ENCODE results near the gene PEX3. TPM values are rescaled to one million over a fixed set of nuclear protein-coding genes. Genes with fewer than 3 reads are reported as not detected.
"Not testable (repeated sequence)": the region's sequence is repeated elsewhere in the genome, so short reads cannot be mapped to it uniquely, and the experiment has no call there.

Gene PEX3
- total and polyA plus RNA-seq, 2 donors (not counting 1 experiment from before 2014, with no cell fraction given), result 9.3 to 23.2 TPM

DNA sequence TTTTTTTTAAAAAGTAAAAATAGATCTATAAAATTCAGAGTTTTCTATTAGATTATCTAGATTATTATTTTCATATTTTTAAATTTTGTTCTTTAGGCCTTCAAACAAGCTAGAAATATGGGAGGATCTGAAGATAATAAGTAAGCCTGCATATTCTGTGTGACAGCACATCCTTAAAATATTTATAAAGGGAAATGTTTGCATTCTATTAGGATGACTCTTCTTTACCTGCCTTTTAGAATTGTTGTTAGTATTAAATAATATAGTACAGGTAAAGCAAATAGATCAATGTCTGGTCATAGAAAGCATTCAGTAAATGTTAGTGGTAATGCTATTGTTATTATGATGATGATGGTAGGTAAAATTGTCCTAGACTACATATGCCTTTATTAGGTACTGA is 17.4 kb downstream of the PEX3 start:
- Histone ChIP-seq H2AFZ (ENCODE audit: insufficient read depth, low read depth, low read length, poor library complexity, severe bottlenecking) (no peak overlapping the region), H3K27ac (ENCODE audit: low read length in 2 of 2) (no peak overlapping the region), H3K27me3 (replicated peaks in 1 of 4; ENCODE audit: control extremely low read depth in 1 of 4, control insufficient read depth in 3 of 4, insufficient read depth in 4 of 4, low read length in 3 of 4) (no peaks in the 10 kb centered on the region), H4K20me1 (ENCODE audit: control insufficient read depth, insufficient read depth, low read length, poor library complexity, severe bottlenecking) (no peaks in the 10 kb centered on the region), H3K9me3 (ENCODE audit: control extremely low read depth in 1 of 3, control insufficient read depth in 2 of 3, insufficient read depth in 1 of 3, low read length in 2 of 3) (no peaks in the 10 kb centered on the region), H3K4me3 (ENCODE audit: control extremely low read depth in 1 of 5, extremely low read depth in 1 of 5, insufficient read depth in 1 of 5, low read depth in 2 of 5, low read length in 4 of 5) (no peak overlapping the region), H3K4me2 (replicated peaks; ENCODE audit: low read depth, low read length, poor library complexity, severe bottlenecking) (no peak overlapping the region), H3K4me1 (ENCODE audit: control insufficient read depth in 2 of 2, insufficient read depth in 2 of 2, low read length in 2 of 2) (no peaks in the 10 kb centered on the region), H3K36me3 (replicated peaks in 1 of 2; ENCODE audit: control extremely low read depth in 1 of 2, control insufficient read depth in 1 of 2, extremely low read depth in 1 of 2, insufficient read depth in 2 of 2, low read length in 1 of 2) (peaks cover 2 to 20% of the 10 kb centered on the region in 2 experiments), H3K79me2 (ENCODE audit: control insufficient read depth, insufficient read depth, low read length) (no peaks in the 10 kb centered on the region), H3K9ac (ENCODE audit: low read length) (no peak overlapping the region)
- no peak for ATAC-seq (ENCODE audit: low read depth)
- Mint-ChIP-seq H3K27ac (no peak overlapping the region), H3K4me3 (no peak overlapping the region), H3K27me3 (no peaks in the 10 kb centered on the region), H3K4me1 (no peaks in the 10 kb centered on the region), H3K9me3 (ENCODE audit: insufficient read depth) (no peaks in the 10 kb centered on the region)
- POLR2A ChIA-PET, result no interaction called here
- CTCF ChIA-PET, result interaction anchor here (0.7 kb wide), 1 partner anchor 993 kb away, joined by 3 read pairs; no protein-coding TSS in a partner anchor
- no peak for DNase-seq
- TF ChIP-seq, protein P1, sequence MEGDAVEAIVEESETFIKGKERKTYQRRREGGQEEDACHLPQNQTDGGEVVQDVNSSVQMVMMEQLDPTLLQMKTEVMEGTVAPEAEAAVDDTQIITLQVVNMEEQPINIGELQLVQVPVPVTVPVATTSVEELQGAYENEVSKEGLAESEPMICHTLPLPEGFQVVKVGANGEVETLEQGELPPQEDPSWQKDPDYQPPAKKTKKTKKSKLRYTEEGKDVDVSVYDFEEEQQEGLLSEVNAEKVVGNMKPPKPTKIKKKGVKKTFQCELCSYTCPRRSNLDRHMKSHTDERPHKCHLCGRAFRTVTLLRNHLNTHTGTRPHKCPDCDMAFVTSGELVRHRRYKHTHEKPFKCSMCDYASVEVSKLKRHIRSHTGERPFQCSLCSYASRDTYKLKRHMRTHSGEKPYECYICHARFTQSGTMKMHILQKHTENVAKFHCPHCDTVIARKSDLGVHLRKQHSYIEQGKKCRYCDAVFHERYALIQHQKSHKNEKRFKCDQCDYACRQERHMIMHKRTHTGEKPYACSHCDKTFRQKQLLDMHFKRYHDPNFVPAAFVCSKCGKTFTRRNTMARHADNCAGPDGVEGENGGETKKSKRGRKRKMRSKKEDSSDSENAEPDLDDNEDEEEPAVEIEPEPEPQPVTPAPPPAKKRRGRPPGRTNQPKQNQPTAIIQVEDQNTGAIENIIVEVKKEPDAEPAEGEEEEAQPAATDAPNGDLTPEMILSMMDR (IDR thresholded peaks at IDR 0.05), result no peak
- no peak for TF ChIP-seq EZH2 (IDR thresholded peaks at IDR 0.05; ENCODE audit: borderline replicate concordance, insufficient read depth, low read depth, low read length, poor library complexity, severe bottlenecking)
- intact Hi-C loops (cut with micrococcal nuclease), result no loop called here

DNA sequence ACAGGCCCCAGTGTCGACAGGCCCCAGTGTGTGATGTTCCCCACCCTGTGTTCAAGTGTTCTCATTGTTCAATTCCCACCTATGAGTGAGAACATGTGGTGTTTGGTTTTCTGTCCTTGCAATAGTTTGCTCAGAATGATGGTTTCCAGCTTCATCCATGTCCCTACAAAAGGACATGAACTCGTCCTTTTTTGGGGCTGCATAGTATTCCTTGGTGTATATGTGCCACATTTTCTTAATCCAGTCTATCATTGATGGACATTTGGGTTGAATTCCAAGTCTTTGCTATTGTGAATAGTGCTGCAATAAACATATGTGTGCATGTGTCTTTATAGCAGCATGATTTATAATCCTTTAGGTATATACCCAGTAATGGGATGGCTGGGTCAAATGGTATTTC is 18.2 kb downstream of the PEX3 start:
- POLR2A ChIA-PET, result not testable (repeated sequence)
- WGBS (ENCODE audit: insufficient coverage), result no CpG with 5 or more reads among the region's 2 CpGs

More for the DNA sequence above, 18.2 kb downstream of the PEX3 start:
- H3K27ac Mint-ChIP-seq; H3K4me2 ChIP-seq (replicated peaks; ENCODE audit: low read depth, low read length, poor library complexity, severe bottlenecking); intact Hi-C loops (cut with micrococcal nuclease); H3K4me3 Mint-ChIP-seq; H3K4me1 ChIP-seq (ENCODE audit: control insufficient read depth in 2 of 2, insufficient read depth in 2 of 2, low read length in 2 of 2); H3K27me3 Mint-ChIP-seq; H2AFZ ChIP-seq (ENCODE audit: insufficient read depth, low read depth, low read length, poor library complexity, severe bottlenecking); H3K79me2 ChIP-seq (ENCODE audit: control insufficient read depth, insufficient read depth, low read length); H3K4me1 Mint-ChIP-seq; H3K4me3 ChIP-seq (ENCODE audit: control extremely low read depth in 1 of 5, extremely low read depth in 1 of 5, insufficient read depth in 1 of 5, low read depth in 2 of 5, low read length in 4 of 5); H3K9ac ChIP-seq (ENCODE audit: low read length); H3K9me3 ChIP-seq (ENCODE audit: control extremely low read depth in 1 of 3, control insufficient read depth in 2 of 3, insufficient read depth in 1 of 3, low read length in 2 of 3); ATAC-seq (ENCODE audit: low read depth); H3K27ac ChIP-seq (ENCODE audit: low read length in 2 of 2); DNase-seq; H3K9me3 Mint-ChIP-seq (ENCODE audit: insufficient read depth); H4K20me1 ChIP-seq (ENCODE audit: control insufficient read depth, insufficient read depth, low read length, poor library complexity, severe bottlenecking); H3K27me3 ChIP-seq (replicated peaks in 1 of 4; ENCODE audit: control extremely low read depth in 1 of 4, control insufficient read depth in 3 of 4, insufficient read depth in 4 of 4, low read length in 3 of 4): not testable (repeated sequence)
- CTCF ChIA-PET, result interaction anchor here (0.7 kb wide), 1 partner anchor 994 kb away, joined by 3 read pairs; no protein-coding TSS in a partner anchor
- H3K36me3 ChIP-seq (replicated peaks in 1 of 2; ENCODE audit: control extremely low read depth in 1 of 2, control insufficient read depth in 1 of 2, extremely low read depth in 1 of 2, insufficient read depth in 2 of 2, low read length in 1 of 2), result peaks cover 2 to 24% of the 10 kb centered on the region in 2 experiments
